Neural cell (in vitro differentiated cells): ENCODE results near the gene SLC8A1. TPM values are rescaled to one million over a fixed set of nuclear protein-coding genes. Genes with fewer than 3 reads are reported as not detected.

ENCODE experiments used
- H2AFZ ChIP-seq: fragments of 200-600, 300-800 bp; sonication (generic), shearing (Covaris generic); 2 replicates; pipeline ENCODE4 v1.6.0; 2014; ENCODE audit warnings: low read depth, mild to moderate bottlenecking, antibody characterized with exemption, low read length, moderate library complexity
- H3F3A ChIP-seq: fragments of 200-600 bp; shearing (Covaris generic); 2 replicates; pipeline ENCODE4 v1.6.1; 2016; ENCODE audit warnings: mild to moderate bottlenecking, moderate library complexity, mixed read lengths, antibody characterized with exemption, low read length; ENCODE audit not compliant: insufficient read depth, poor library complexity, severe bottlenecking
- H3K27ac ChIP-seq: fragments of 200-600, 300-800 bp; sonication (generic), shearing (Covaris generic); 2 replicates; pipeline ENCODE4 v1.5.1; 2014; ENCODE audit warnings: mild to moderate bottlenecking, low read length, moderate library complexity
- H3K27me3 ChIP-seq: fragments of 300-800, 200-600 bp; sonication (generic), shearing (Covaris generic); 2 replicates; pipeline ENCODE4 v1.6.0; 2014; ENCODE audit warnings: mild to moderate bottlenecking, low read depth, low read length, moderate library complexity; ENCODE audit not compliant: insufficient read depth
- H3K36me3 ChIP-seq: fragments of 300-800, 200-600 bp; sonication (generic), shearing (Covaris generic); 2 replicates; pipeline ENCODE4 v1.5.1; 2014; ENCODE audit warnings: mild to moderate bottlenecking, antibody characterized with exemption, low read length, moderate library complexity; ENCODE audit not compliant: insufficient read depth
- H3K4me2 ChIP-seq: fragments of 300-800, 200-600 bp; sonication (generic), shearing (Covaris generic); 2 replicates; pipeline ENCODE4 v1.6.0; 2014; ENCODE audit warnings: mild to moderate bottlenecking, low read length
- H3K4me3 ChIP-seq: fragments of 300-800, 200-600 bp; sonication (generic), shearing (Covaris generic); 2 replicates; pipeline ENCODE4 v1.5.1; 2014; ENCODE audit warnings: mild to moderate bottlenecking, low read length, moderate library complexity
- H3K79me2 ChIP-seq: fragments of 200-600 bp; shearing (Covaris generic); replicated peaks from 2 replicates; pipeline ENCODE4 v1.6.0; 2014; ENCODE audit warnings: mild to moderate bottlenecking, low read length, moderate library complexity; ENCODE audit not compliant: insufficient read depth
- H3K9ac ChIP-seq: fragments of 300-800, 200-600 bp; sonication (generic), shearing (Covaris generic); 2 replicates; pipeline ENCODE4 v1.6.1; 2016; ENCODE audit warnings: mild to moderate bottlenecking, low read length, mixed read lengths
- H3K9me2 ChIP-seq: fragments of 200-600 bp; shearing (Covaris generic); 2 replicates; pipeline ENCODE4 v1.6.1; 2016; ENCODE audit warnings: mild to moderate bottlenecking, low read length, mixed read lengths; ENCODE audit not compliant: insufficient read depth
- H3K9me3 ChIP-seq: fragments of 200-600, 300-800 bp; sonication (generic), shearing (Covaris generic); 2 replicates; pipeline ENCODE4 v1.6.1; 2016; ENCODE audit warnings: mild to moderate bottlenecking, mixed run types, low read length, moderate library complexity, mixed read lengths
- H4K20me1 ChIP-seq: fragments of 200-600 bp; shearing (Covaris generic); 2 replicates; pipeline ENCODE4 v1.6.1; 2016; ENCODE audit warnings: mild to moderate bottlenecking, mixed run types; ENCODE audit not compliant: insufficient read depth
- EP300 ChIP-seq: fragments of 450-650 bp; conservative IDR thresholded peaks from 2 replicates; pipeline ENCODE4 v1.6.1; 2014; ENCODE audit warnings: antibody characterized with exemption, mild to moderate bottlenecking, moderate library complexity; ENCODE audit not compliant: poor library complexity, severe bottlenecking
- MXI1 ChIP-seq: fragments of 450-650 bp; conservative IDR thresholded peaks from 2 replicates; pipeline ENCODE4 v1.6.1; 2014; ENCODE audit warnings: antibody characterized with exemption, mild to moderate bottlenecking; ENCODE audit not compliant: poor library complexity, severe bottlenecking
- POLR2AphosphoS5 ChIP-seq: IDR thresholded peaks from 2 replicates; pipeline ENCODE4 v1.6.1; 2012
- RAD21 ChIP-seq: fragments of 450-650 bp; conservative IDR thresholded peaks from 2 replicates; pipeline ENCODE4 v1.6.1; 2014; ENCODE audit warnings: antibody characterized with exemption, mild to moderate bottlenecking, moderate library complexity
- REST ChIP-seq: IDR thresholded peaks from 2 replicates; pipeline ENCODE4 v1.6.1; 2012; ENCODE audit warnings: borderline replicate concordance
- TAF1 ChIP-seq: IDR thresholded peaks from 2 replicates; pipeline ENCODE4 v1.6.1; 2012; ENCODE audit warnings: low read depth
- polyA plus RNA-seq: library from polyadenylated mRNA; depleted of rRNA; stranded (reverse); fragments of >200 nt; gene quantifications from 2 replicates; pipeline ENCODE4 v1.2.3, GENCODE V29; 2014

The SLC8A1 gene
- polyA plus RNA-seq, 1 donor from 2014 or later = 18.7 TPM

- H4K20me1 ChIP-seq = no peaks in the 10 kb centered on the region
- no peaks in the 10 kb centered on the region for H3K36me3 ChIP-seq
- no peak overlapping the region for H3K4me2 ChIP-seq
- H3F3A ChIP-seq = no peaks in the 10 kb centered on the region
- no peaks in the 10 kb centered on the region for H3K79me2 ChIP-seq
- no peaks in the 10 kb centered on the region for H3K9me3 ChIP-seq
- TF ChIP-seq REST = no peak
- TF ChIP-seq EP300 = peak; percentile 59
- TF ChIP-seq MXI1 = peak; percentile 22
- no peaks in the 10 kb centered on the region for H3K9me2 ChIP-seq
- H3K27ac ChIP-seq = peak overlapping the region; percentile 51
- no peak overlapping the region for H3K4me3 ChIP-seq
- no peaks in the 10 kb centered on the region for H3K27me3 ChIP-seq
- H2AFZ ChIP-seq = no peak overlapping the region
- H3K9ac ChIP-seq = no peak overlapping the region
These were observed 358.7 kb downstream of the SLC8A1 start for GRCh38 chr2:40093021-40093675.

GRCh38 chr2:40090044-40090443 lies 361.8 kb downstream of the SLC8A1 start:
- no peak overlapping the region for H3K9ac ChIP-seq
- H3K9me3 ChIP-seq = no peaks in the 10 kb centered on the region
- H3K27ac ChIP-seq = no peak overlapping the region

GRCh38 chr2:40087927-40088326 lies 364.0 kb downstream of the SLC8A1 start:
- Histone ChIP-seq H3K9me2 (no peaks in the 10 kb centered on the region), H3K27ac (no peak overlapping the region), H3K79me2 (no peaks in the 10 kb centered on the region), H4K20me1 (no peaks in the 10 kb centered on the region), H3K9me3 (no peaks in the 10 kb centered on the region), H3K4me3 (no peak overlapping the region), H3K36me3 (no peaks in the 10 kb centered on the region), H3K27me3 (no peaks in the 10 kb centered on the region), H3F3A (no peaks in the 10 kb centered on the region), H3K9ac (no peak overlapping the region), H3K4me2 (no peak overlapping the region), H2AFZ (no peak overlapping the region)
- TF ChIP-seq POLR2AphosphoS5 = no peak
- no peak for TF ChIP-seq EP300

More at GRCh38 chr2:40090044-40090443, 361.8 kb downstream of the SLC8A1 start:
- Histone ChIP-seq H3K36me3 (no peaks in the 10 kb centered on the region), H2AFZ (no peak overlapping the region), H3F3A (no peaks in the 10 kb centered on the region), H3K4me2 (no peak overlapping the region), H3K4me3 (no peak overlapping the region), H4K20me1 (no peaks in the 10 kb centered on the region), H3K79me2 (no peaks in the 10 kb centered on the region), H3K9me2 (no peaks in the 10 kb centered on the region), H3K27me3 (no peaks in the 10 kb centered on the region)
- no peak for TF ChIP-seq TAF1
- no peak for TF ChIP-seq MXI1
- TF ChIP-seq RAD21 = no peak
